Keratinocyte (primary cell): ENCODE data around the gene RICTOR.

Experiments used
- EZH2 ChIP-seq: IDR thresholded peaks from one replicate; pipeline ENCODE4 v1.6.1; 2012; ENCODE audit warnings: inconsistent platforms, mild to moderate bottlenecking, low read length, moderate library complexity
- TF ChIP-seq, protein P1 (sequence below), 3 experiments: IDR thresholded peaks in 1 of 3; conservative IDR thresholded peaks in 1 of 3; optimal IDR thresholded peaks in 1 of 3; 2 replicates in 2 of 3; 3 replicates in 1 of 3; pipeline versions ENCODE3 to v1.5.1; 2011; ENCODE audit warnings: low read length in 3 of 3, mild to moderate bottlenecking in 3 of 3, moderate library complexity in 2 of 3, control low read depth in 1 of 3, inconsistent platforms in 1 of 3; ENCODE audit not compliant: insufficient read depth in 2 of 3; ENCODE audit errors: extremely low read depth in 1 of 3

DNA sequence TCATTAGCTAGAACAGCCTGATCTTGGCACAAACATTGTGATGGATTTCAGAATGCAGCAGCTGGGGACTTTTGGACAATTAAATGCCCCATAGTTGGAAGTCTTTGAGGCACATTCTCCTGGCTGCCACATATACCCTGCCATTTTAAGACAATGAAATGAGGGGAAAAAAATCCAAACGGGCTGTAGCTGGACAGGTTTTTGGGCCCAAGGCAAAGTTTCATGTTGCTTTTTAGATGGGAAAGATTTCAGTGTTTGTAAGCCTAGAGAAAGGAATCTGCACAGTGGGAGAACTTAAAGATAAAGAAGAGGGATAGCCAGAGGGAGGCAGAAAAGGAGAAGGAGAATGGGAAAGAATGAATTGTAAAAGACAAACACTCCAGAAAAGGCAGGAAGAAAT lies 30.0 kb upstream of the RICTOR start:
- TF ChIP-seq, protein P1, sequence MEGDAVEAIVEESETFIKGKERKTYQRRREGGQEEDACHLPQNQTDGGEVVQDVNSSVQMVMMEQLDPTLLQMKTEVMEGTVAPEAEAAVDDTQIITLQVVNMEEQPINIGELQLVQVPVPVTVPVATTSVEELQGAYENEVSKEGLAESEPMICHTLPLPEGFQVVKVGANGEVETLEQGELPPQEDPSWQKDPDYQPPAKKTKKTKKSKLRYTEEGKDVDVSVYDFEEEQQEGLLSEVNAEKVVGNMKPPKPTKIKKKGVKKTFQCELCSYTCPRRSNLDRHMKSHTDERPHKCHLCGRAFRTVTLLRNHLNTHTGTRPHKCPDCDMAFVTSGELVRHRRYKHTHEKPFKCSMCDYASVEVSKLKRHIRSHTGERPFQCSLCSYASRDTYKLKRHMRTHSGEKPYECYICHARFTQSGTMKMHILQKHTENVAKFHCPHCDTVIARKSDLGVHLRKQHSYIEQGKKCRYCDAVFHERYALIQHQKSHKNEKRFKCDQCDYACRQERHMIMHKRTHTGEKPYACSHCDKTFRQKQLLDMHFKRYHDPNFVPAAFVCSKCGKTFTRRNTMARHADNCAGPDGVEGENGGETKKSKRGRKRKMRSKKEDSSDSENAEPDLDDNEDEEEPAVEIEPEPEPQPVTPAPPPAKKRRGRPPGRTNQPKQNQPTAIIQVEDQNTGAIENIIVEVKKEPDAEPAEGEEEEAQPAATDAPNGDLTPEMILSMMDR (optimal IDR thresholded peaks at IDR 0.05 in 1 of 3, IDR thresholded peaks at IDR 0.05 in 1 of 3, conservative IDR thresholded peaks at IDR 0.05 in 1 of 3; ENCODE audit: extremely low read depth in 1 of 3, insufficient read depth in 2 of 3, low read length in 3 of 3) = no peak
- TF ChIP-seq EZH2 = no peak
